Measurements from ENCODE around the gene PEX16.

- no peak for TF ChIP-seq POLR2A (IDR thresholded peaks at IDR 0.05)
- TF ChIP-seq, protein P1, sequence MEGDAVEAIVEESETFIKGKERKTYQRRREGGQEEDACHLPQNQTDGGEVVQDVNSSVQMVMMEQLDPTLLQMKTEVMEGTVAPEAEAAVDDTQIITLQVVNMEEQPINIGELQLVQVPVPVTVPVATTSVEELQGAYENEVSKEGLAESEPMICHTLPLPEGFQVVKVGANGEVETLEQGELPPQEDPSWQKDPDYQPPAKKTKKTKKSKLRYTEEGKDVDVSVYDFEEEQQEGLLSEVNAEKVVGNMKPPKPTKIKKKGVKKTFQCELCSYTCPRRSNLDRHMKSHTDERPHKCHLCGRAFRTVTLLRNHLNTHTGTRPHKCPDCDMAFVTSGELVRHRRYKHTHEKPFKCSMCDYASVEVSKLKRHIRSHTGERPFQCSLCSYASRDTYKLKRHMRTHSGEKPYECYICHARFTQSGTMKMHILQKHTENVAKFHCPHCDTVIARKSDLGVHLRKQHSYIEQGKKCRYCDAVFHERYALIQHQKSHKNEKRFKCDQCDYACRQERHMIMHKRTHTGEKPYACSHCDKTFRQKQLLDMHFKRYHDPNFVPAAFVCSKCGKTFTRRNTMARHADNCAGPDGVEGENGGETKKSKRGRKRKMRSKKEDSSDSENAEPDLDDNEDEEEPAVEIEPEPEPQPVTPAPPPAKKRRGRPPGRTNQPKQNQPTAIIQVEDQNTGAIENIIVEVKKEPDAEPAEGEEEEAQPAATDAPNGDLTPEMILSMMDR (IDR thresholded peaks at IDR 0.05): no peak
- no peak for TF ChIP-seq EP300 (IDR thresholded peaks at IDR 0.05)
Observed at GRCh38 chr11:45877221-45877620, 40.5 kb downstream of the PEX16 start.

Measured in stomach (tissue), 4 donors.